ENCODE results near the gene MPZL1.

Gene MPZL1

GRCh38 chr1:167770127-167770526 is 48.3 kb downstream of the MPZL1 start:
- H3K36me3 ChIP-seq (ENCODE audit: control insufficient read depth in 5 of 5, insufficient read depth in 5 of 5, low read length in 5 of 5): peaks cover 42 to 69% (median 48%) of the 10 kb centered on the region in 5 donors

GRCh38 chr1:167772436-167772835 is 50.7 kb downstream of the MPZL1 start:
- H3K36me3 ChIP-seq (ENCODE audit: control insufficient read depth in 5 of 5, insufficient read depth in 5 of 5, low read length in 5 of 5): peaks cover 42 to 65% (median 46%) of the 10 kb centered on the region in 5 donors
- no peaks in the 10 kb centered on the region for H3K27me3 ChIP-seq (ENCODE audit: control insufficient read depth in 5 of 5, insufficient read depth in 4 of 5, low read length in 5 of 5)

More at GRCh38 chr1:167770127-167770526, 48.3 kb downstream of the MPZL1 start:
- Histone ChIP-seq H3K9ac (ENCODE audit: low read length in 5 of 5) (no peak overlapping the region), H3K4me3 (ENCODE audit: low read depth in 1 of 5, low read length in 5 of 5) (no peak overlapping the region), H3K27ac (ENCODE audit: low read depth, low read length) (no peak overlapping the region), H3K4me1 (ENCODE audit: control insufficient read depth in 5 of 5, insufficient read depth in 5 of 5, low read length in 5 of 5) (no peaks in the 10 kb centered on the region), H3K9me3 (ENCODE audit: control insufficient read depth in 5 of 5, low read length in 5 of 5) (no peaks in the 10 kb centered on the region), H3K27me3 (ENCODE audit: control insufficient read depth in 5 of 5, insufficient read depth in 4 of 5, low read length in 5 of 5) (no peaks in the 10 kb centered on the region)

GRCh38 chr1:167773516-167773915 is 51.7 kb downstream of the MPZL1 start:
- Histone ChIP-seq H3K9me3 (ENCODE audit: control insufficient read depth in 5 of 5, low read length in 5 of 5) (no peaks in the 10 kb centered on the region), H3K4me1 (ENCODE audit: control insufficient read depth in 5 of 5, insufficient read depth in 5 of 5, low read length in 5 of 5) (peaks cover 0 to 3% (median 0%) of the 10 kb centered on the region in 5 donors), H3K4me3 (ENCODE audit: low read depth in 1 of 5, low read length in 5 of 5) (no peak overlapping the region), H3K27me3 (ENCODE audit: control insufficient read depth in 5 of 5, insufficient read depth in 4 of 5, low read length in 5 of 5) (no peaks in the 10 kb centered on the region), H3K36me3 (ENCODE audit: control insufficient read depth in 5 of 5, insufficient read depth in 5 of 5, low read length in 5 of 5) (peaks cover 39 to 61% (median 47%) of the 10 kb centered on the region in 5 donors), H3K27ac (ENCODE audit: low read depth, low read length) (no peak overlapping the region), H3K9ac (ENCODE audit: low read length in 5 of 5) (no peak overlapping the region)

More at GRCh38 chr1:167772436-167772835, 50.7 kb downstream of the MPZL1 start:
- Histone ChIP-seq H3K9ac (ENCODE audit: low read length in 5 of 5) (no peak overlapping the region), H3K9me3 (ENCODE audit: control insufficient read depth in 5 of 5, low read length in 5 of 5) (no peaks in the 10 kb centered on the region), H3K27ac (ENCODE audit: low read depth, low read length) (no peak overlapping the region), H3K4me3 (ENCODE audit: low read depth in 1 of 5, low read length in 5 of 5) (no peak overlapping the region), H3K4me1 (ENCODE audit: control insufficient read depth in 5 of 5, insufficient read depth in 5 of 5, low read length in 5 of 5) (peaks cover 0 to 3% (median 0%) of the 10 kb centered on the region in 5 donors)

- Histone ChIP-seq H3K27me3 (ENCODE audit: control insufficient read depth in 5 of 5, insufficient read depth in 4 of 5, low read length in 5 of 5) (no peaks in the 10 kb centered on the region), H3K36me3 (ENCODE audit: control insufficient read depth in 5 of 5, insufficient read depth in 5 of 5, low read length in 5 of 5) (peaks cover 30 to 49% (median 39%) of the 10 kb centered on the region in 5 donors), H3K27ac (ENCODE audit: low read depth, low read length) (no peak overlapping the region), H3K9ac (ENCODE audit: low read length in 5 of 5) (no peak overlapping the region), H3K9me3 (ENCODE audit: control insufficient read depth in 5 of 5, low read length in 5 of 5) (no peaks in the 10 kb centered on the region), H3K4me3 (ENCODE audit: low read depth in 1 of 5, low read length in 5 of 5) (no peak overlapping the region), H3K4me1 (ENCODE audit: control insufficient read depth in 5 of 5, insufficient read depth in 5 of 5, low read length in 5 of 5) (peaks cover 0 to 3% (median 0%) of the 10 kb centered on the region in 5 donors)
Measured at GRCh38 chr1:167774710-167775109, 52.9 kb downstream of the MPZL1 start.

DNA sequence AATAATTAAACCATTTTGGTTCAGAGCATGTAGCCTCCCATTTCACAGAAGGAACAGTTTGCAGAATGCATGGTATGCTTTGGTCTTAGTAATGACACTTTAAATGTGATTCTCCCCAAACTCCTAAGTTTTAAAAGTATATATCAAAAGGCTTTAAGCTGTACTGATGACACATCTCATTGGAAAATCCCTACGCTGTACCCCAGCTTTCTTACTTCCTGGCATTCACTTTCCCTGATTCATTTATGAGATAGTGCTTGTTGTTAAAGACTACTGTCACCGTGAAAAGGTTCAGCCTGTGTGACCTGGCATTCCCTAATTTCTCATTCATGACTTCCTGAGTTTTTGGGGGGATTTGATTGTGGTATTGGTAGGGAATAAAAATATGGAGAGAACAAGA is 53.4 kb downstream of the MPZL1 start:
- Histone ChIP-seq H3K27me3 (ENCODE audit: control insufficient read depth in 5 of 5, insufficient read depth in 4 of 5, low read length in 5 of 5) (no peaks in the 10 kb centered on the region), H3K27ac (ENCODE audit: low read depth, low read length) (no peak overlapping the region), H3K4me3 (ENCODE audit: low read depth in 1 of 5, low read length in 5 of 5) (no peak overlapping the region), H3K36me3 (ENCODE audit: control insufficient read depth in 5 of 5, insufficient read depth in 5 of 5, low read length in 5 of 5) (peaks cover 29 to 46% (median 42%) of the 10 kb centered on the region in 5 donors), H3K9me3 (ENCODE audit: control insufficient read depth in 5 of 5, low read length in 5 of 5) (no peaks in the 10 kb centered on the region), H3K4me1 (ENCODE audit: control insufficient read depth in 5 of 5, insufficient read depth in 5 of 5, low read length in 5 of 5) (peaks cover 0 to 3% (median 0%) of the 10 kb centered on the region in 5 donors), H3K9ac (ENCODE audit: low read length in 5 of 5) (no peak overlapping the region)

DNA sequence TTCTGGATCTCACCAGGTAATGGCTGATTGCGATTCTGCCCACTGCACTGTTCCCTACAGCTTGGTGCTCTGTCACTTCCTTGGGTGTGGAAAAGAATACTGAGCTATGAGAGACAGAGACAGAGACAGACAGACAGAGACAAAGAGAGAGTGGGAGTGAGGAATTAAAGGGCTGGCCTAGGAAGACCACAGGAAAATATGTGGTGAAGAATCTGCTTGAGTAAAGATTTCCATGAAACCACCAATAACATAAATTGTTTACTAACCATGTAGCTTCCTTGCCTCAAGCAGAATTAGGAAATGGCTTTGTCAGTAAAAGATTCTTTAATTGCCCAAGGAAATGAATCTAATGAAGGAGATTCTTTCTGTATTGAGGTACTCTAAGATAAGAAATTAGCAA is 54.4 kb downstream of the MPZL1 start:
- Histone ChIP-seq H3K9me3 (ENCODE audit: control insufficient read depth in 5 of 5, low read length in 5 of 5) (no peaks in the 10 kb centered on the region), H3K27me3 (ENCODE audit: control insufficient read depth in 5 of 5, insufficient read depth in 4 of 5, low read length in 5 of 5) (no peaks in the 10 kb centered on the region), H3K36me3 (ENCODE audit: control insufficient read depth in 5 of 5, insufficient read depth in 5 of 5, low read length in 5 of 5) (peaks cover 30 to 49% (median 45%) of the 10 kb centered on the region in 5 donors), H3K4me1 (ENCODE audit: control insufficient read depth in 5 of 5, insufficient read depth in 5 of 5, low read length in 5 of 5) (peaks cover 0 to 3% (median 0%) of the 10 kb centered on the region in 5 donors), H3K27ac (ENCODE audit: low read depth, low read length) (no peak overlapping the region), H3K9ac (ENCODE audit: low read length in 5 of 5) (no peak overlapping the region), H3K4me3 (ENCODE audit: low read depth in 1 of 5, low read length in 5 of 5) (no peak overlapping the region)

- peaks cover 0 to 3% (median 0%) of the 10 kb centered on the region in 5 donors for H3K4me1 ChIP-seq (ENCODE audit: control insufficient read depth in 5 of 5, insufficient read depth in 5 of 5, low read length in 5 of 5)
- H3K4me3 ChIP-seq (ENCODE audit: low read depth in 1 of 5, low read length in 5 of 5): no peak overlapping the region
- H3K27me3 ChIP-seq (ENCODE audit: control insufficient read depth in 5 of 5, insufficient read depth in 4 of 5, low read length in 5 of 5): no peaks in the 10 kb centered on the region
- H3K9me3 ChIP-seq (ENCODE audit: control insufficient read depth in 5 of 5, low read length in 5 of 5): no peaks in the 10 kb centered on the region
- H3K9ac ChIP-seq (ENCODE audit: low read length in 5 of 5): no peak overlapping the region
- no peak overlapping the region for H3K27ac ChIP-seq (ENCODE audit: low read depth, low read length)
- H3K36me3 ChIP-seq (ENCODE audit: control insufficient read depth in 5 of 5, insufficient read depth in 5 of 5, low read length in 5 of 5): peaks cover 28 to 46% (median 45%) of the 10 kb centered on the region in 5 donors
Measured at GRCh38 chr1:167776616-167777268, 55.0 kb downstream of the MPZL1 start.

- no peak overlapping the region for H3K4me3 ChIP-seq (ENCODE audit: low read depth in 1 of 5, low read length in 5 of 5)
- H3K36me3 ChIP-seq (ENCODE audit: control insufficient read depth in 5 of 5, insufficient read depth in 5 of 5, low read length in 5 of 5): peaks cover 23 to 46% (median 40%) of the 10 kb centered on the region in 5 donors
- H3K4me1 ChIP-seq (ENCODE audit: control insufficient read depth in 5 of 5, insufficient read depth in 5 of 5, low read length in 5 of 5): peaks cover 0 to 3% (median 0%) of the 10 kb centered on the region in 5 donors
- H3K27me3 ChIP-seq (ENCODE audit: control insufficient read depth in 5 of 5, insufficient read depth in 4 of 5, low read length in 5 of 5): no peaks in the 10 kb centered on the region
- H3K27ac ChIP-seq (ENCODE audit: low read depth, low read length): no peak overlapping the region
- H3K9me3 ChIP-seq (ENCODE audit: control insufficient read depth in 5 of 5, low read length in 5 of 5): no peaks in the 10 kb centered on the region
- no peak overlapping the region for H3K9ac ChIP-seq (ENCODE audit: low read length in 5 of 5)
Measured at GRCh38 chr1:167777269-167777650, 55.5 kb downstream of the MPZL1 start.

DNA sequence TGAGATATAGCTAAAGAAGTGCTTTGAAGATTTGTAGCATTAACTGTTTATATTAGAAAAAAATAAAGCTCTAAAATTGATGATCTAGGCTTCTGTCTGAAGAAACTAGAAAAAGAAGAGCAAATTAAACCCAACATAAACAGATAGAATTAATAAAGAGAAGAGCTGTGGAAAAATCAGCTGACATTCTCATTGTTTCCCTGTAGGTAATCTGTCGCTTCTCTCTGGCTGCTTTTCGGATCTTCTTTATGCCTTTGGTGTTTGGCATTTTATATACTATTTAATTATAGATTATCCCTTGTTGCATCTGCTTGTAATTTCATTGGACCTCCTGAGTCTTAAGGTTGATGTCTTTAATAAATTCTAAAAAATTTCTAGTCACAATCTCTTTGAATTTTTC is 59.8 kb downstream of the MPZL1 start:
- Histone ChIP-seq H3K9ac (ENCODE audit: low read length in 5 of 5) (no peak overlapping the region), H3K4me1 (ENCODE audit: control insufficient read depth in 5 of 5, insufficient read depth in 5 of 5, low read length in 5 of 5) (no peaks in the 10 kb centered on the region), H3K36me3 (ENCODE audit: control insufficient read depth in 5 of 5, insufficient read depth in 5 of 5, low read length in 5 of 5) (peaks cover 19 to 33% (median 29%) of the 10 kb centered on the region in 5 donors)

DNA sequence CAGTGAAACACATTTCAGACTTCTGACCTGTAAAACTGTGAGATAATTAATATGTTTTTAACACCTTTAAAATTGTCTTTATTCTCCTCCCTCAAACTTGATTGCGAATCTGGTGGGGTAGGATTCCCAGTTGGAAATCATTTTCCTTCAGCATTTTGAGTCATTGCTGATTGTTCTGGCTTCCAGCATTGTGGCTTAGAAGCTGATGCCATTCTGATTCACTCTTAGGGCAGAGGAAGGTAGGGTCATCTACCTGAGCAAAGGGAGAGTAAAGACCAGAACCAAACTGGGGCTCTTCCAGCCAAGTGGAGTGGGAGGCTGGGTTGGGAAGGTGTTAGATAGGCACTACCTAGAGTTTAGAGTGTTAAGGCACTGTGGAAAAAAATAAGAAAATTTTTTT is 61.2 kb downstream of the MPZL1 start:
- Histone ChIP-seq H3K4me3 (ENCODE audit: low read depth in 1 of 5, low read length in 5 of 5) (no peak overlapping the region), H3K9ac (ENCODE audit: low read length in 5 of 5) (no peak overlapping the region), H3K9me3 (ENCODE audit: control insufficient read depth in 5 of 5, low read length in 5 of 5) (no peaks in the 10 kb centered on the region), H3K36me3 (ENCODE audit: control insufficient read depth in 5 of 5, insufficient read depth in 5 of 5, low read length in 5 of 5) (peaks cover 12 to 30% (median 26%) of the 10 kb centered on the region in 5 donors), H3K27me3 (ENCODE audit: control insufficient read depth in 5 of 5, insufficient read depth in 4 of 5, low read length in 5 of 5) (no peaks in the 10 kb centered on the region), H3K4me1 (ENCODE audit: control insufficient read depth in 5 of 5, insufficient read depth in 5 of 5, low read length in 5 of 5) (no peaks in the 10 kb centered on the region), H3K27ac (ENCODE audit: low read depth, low read length) (no peak overlapping the region)

More for the DNA sequence above, 59.8 kb downstream of the MPZL1 start:
- Histone ChIP-seq H3K27ac (ENCODE audit: low read depth, low read length) (no peak overlapping the region), H3K9me3 (ENCODE audit: control insufficient read depth in 5 of 5, low read length in 5 of 5) (no peaks in the 10 kb centered on the region), H3K4me3 (ENCODE audit: low read depth in 1 of 5, low read length in 5 of 5) (no peak overlapping the region), H3K27me3 (ENCODE audit: control insufficient read depth in 5 of 5, insufficient read depth in 4 of 5, low read length in 5 of 5) (no peaks in the 10 kb centered on the region)

Data from subcutaneous abdominal adipose tissue (tissue), 5 donors.